Body of pancreas (tissue), 4 donors: ENCODE data around the gene L3MBTL1. TPM values are rescaled to one million over a fixed set of nuclear protein-coding genes. Genes with fewer than 3 reads are reported as not detected.

Experiments used
- ATAC-seq: fragments of 150-250 bp; one replicate; pipeline ENCODE4 v1.9.1; 2016
- DNase-seq, 4 donors: peaks; one replicate each; pipeline ENCODE4 v3.0.0-alpha.2; 2019
- H3K27ac ChIP-seq, 4 donors: fragments of 200-600 bp; sonication (generic); 1 replicate in 3 of 4; 2 replicates in 1 of 4; pipeline versions ENCODE4 v1.5.1 to v1.6.1; 2016 to 2019; ENCODE audit warnings: mild to moderate bottlenecking in 1 of 4, mixed read lengths in 1 of 4, moderate library complexity in 1 of 4
- H3K27me3 ChIP-seq, 2 donors: fragments of 200-600 bp; sonication (generic); one replicate each; pipeline ENCODE4 v1.6.0; 2016; ENCODE audit warnings: mild to moderate bottlenecking in 1 of 2
- H3K36me3 ChIP-seq, 2 donors: fragments of 200-600 bp; sonication (generic); replicated peaks in 1 of 2; 2 replicates each; pipeline ENCODE4 v1.5.1; 2016; ENCODE audit warnings: low read depth in 2 of 2; ENCODE audit not compliant: insufficient read depth in 1 of 2
- H3K4me1 ChIP-seq: fragments of 200-600 bp; sonication (generic); one replicate; pipeline ENCODE4 v1.6.0; 2016
- H3K4me3 ChIP-seq, 2 donors: fragments of 200-600 bp; sonication (generic); 1 replicate in 1 of 2; 2 replicates in 1 of 2; pipeline ENCODE4 v1.5.1; 2016 to 2019
- H3K9me3 ChIP-seq, 3 donors: fragments of 200-600 bp; sonication (generic); 1 replicate in 2 of 3; 2 replicates in 1 of 3; pipeline ENCODE4 v1.5.1; 2016
- POLR2A ChIP-seq, 3 donors: fragments of 450-650 bp; IDR thresholded peaks; one replicate each; pipeline ENCODE4 v1.6.1; 2016; ENCODE audit warnings: antibody characterized with exemption in 3 of 3, mild to moderate bottlenecking in 2 of 3
- WGBS, 2 donors: methylation state at CpG; one replicate each; pipeline ENCODE4 v1.1.5; 2017; 5-methylcytosine and 5-hydroxymethylcytosine counted together
- intact Hi-C: fragments of 100-400 bp; cut with DNase I; formaldehyde crosslinking; loops from one replicate; pipeline ENCODE4 v1.15.1; 2023
- total RNA-seq, 2 donors: library from RNA; depleted of rRNA; stranded (reverse); fragments of >200 nt; gene quantifications; one replicate each; pipeline ENCODE4 v1.1.0, GENCODE V29; 2016
- TF ChIP-seq, protein P1 (sequence below), 7 experiments: fragments of 450-650 bp in 4 of 7; fragments of 200-600 bp in 3 of 7; sonication (generic) in 3 of 7; IDR thresholded peaks; one replicate each; pipeline ENCODE4 v1.5.1; 2016 to 2019; ENCODE audit warnings: antibody characterized with exemption in 7 of 7

The L3MBTL1 gene
- total RNA-seq, 2 donors from 2014 or later = 4.9 to 10.1 TPM

DNA sequence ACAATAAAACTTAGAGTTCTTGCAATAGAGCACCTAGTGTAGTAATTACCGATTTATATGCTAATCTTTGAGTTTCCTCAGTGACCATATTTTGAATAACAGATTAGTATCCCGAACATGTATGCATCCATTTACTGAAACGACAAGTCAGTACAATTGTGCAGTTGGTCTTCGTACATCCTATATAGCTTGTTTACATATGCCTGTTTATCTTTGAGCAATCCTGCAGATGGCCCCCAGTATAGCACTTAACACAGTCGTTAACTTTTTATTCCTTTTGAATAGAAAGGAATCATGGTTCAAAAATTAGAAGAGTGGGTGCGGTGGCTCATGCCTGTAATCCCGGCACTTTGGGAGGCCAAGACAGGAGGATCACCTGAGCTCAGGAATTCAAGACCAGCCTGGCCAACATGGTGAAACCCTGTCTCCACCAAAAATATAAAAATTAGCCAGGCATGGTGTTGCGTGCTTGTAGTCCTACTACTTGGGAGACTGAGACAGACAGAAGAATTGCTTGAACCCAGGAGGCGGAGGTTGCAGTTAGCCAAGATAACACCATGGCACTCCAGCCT, 43.2 kb upstream of the L3MBTL1 start:
- TF ChIP-seq, protein P1, sequence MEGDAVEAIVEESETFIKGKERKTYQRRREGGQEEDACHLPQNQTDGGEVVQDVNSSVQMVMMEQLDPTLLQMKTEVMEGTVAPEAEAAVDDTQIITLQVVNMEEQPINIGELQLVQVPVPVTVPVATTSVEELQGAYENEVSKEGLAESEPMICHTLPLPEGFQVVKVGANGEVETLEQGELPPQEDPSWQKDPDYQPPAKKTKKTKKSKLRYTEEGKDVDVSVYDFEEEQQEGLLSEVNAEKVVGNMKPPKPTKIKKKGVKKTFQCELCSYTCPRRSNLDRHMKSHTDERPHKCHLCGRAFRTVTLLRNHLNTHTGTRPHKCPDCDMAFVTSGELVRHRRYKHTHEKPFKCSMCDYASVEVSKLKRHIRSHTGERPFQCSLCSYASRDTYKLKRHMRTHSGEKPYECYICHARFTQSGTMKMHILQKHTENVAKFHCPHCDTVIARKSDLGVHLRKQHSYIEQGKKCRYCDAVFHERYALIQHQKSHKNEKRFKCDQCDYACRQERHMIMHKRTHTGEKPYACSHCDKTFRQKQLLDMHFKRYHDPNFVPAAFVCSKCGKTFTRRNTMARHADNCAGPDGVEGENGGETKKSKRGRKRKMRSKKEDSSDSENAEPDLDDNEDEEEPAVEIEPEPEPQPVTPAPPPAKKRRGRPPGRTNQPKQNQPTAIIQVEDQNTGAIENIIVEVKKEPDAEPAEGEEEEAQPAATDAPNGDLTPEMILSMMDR (IDR thresholded peaks at IDR 0.05) = no peak
- TF ChIP-seq POLR2A (IDR thresholded peaks at IDR 0.05) = no peak
- no peaks in the 10 kb centered on the region for H3K9me3 ChIP-seq
- 90% methylated on average over 9 of the region's 9 CpGs for WGBS, 2 donors
- H3K4me3 ChIP-seq = no peak overlapping the region
- no peaks in the 10 kb centered on the region for H3K27me3 ChIP-seq
- intact Hi-C loops = no loop called here
- no peak overlapping the region for H3K27ac ChIP-seq
- H3K36me3 ChIP-seq = peaks cover 11 to 32% of the 10 kb centered on the region in 2 donors
- peaks cover 50% of the 10 kb centered on the region for H3K4me1 ChIP-seq
- DNase-seq = no peak
- ATAC-seq = no peak

DNA sequence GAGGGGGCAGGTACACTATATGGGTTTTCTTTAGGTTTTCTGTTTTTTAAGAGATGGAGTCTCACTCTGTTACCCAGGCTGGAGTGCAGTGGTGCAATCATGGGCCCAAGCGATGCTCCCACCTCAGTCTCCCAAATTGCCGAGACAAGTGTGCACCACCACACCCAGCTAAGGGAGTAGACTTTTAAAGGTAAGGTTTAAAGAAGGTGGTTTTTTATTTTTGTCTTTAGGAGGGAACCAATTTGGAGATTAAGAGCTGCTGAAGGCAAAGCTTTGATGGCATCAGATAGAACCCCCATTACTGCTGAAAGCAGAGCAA, 41.9 kb upstream of the L3MBTL1 start:
- no peak overlapping the region for H3K27ac ChIP-seq
- H3K4me1 ChIP-seq = peaks cover 38% of the 10 kb centered on the region
- ATAC-seq (no peak), DNase-seq (no peak)
- H3K9me3 ChIP-seq = no peaks in the 10 kb centered on the region
- no peaks in the 10 kb centered on the region for H3K27me3 ChIP-seq
- TF ChIP-seq POLR2A (IDR thresholded peaks at IDR 0.05) = no peak
- TF ChIP-seq, protein P1 (IDR thresholded peaks at IDR 0.05) = no peak
- H3K4me3 ChIP-seq = no peak overlapping the region
- intact Hi-C loops = no loop called here
- 100% methylated on average over 2 of the region's 2 CpGs for WGBS, 2 donors
- H3K36me3 ChIP-seq = peaks cover 5 to 23% of the 10 kb centered on the region in 2 donors

DNA sequence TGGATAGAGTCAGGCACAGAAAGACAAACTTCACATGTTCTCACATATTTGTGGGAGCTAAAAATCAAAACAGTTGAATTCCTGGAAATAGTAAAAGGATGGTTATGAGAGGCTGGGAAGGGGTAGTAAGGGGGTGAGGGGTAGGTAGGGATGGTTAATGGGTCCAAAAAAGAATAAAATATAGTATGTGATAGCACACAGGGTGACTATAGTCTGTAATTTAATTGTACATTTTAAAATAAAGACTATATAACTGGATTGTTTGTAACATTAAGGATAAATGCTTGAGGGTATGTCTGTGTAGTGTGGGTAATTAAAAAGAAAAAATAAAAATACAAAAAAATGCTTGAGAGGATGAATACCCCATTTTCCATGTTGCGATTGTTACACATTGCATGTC, 39.9 kb upstream of the L3MBTL1 start:
- no peak overlapping the region for H3K4me3 ChIP-seq
- intact Hi-C loops = no loop called here
- no peak overlapping the region for H3K27ac ChIP-seq
- 94 to 100% methylated on average over 1 of the region's 1 CpG for WGBS, 2 donors
- no peaks in the 10 kb centered on the region for H3K9me3 ChIP-seq
- ATAC-seq (no peak), DNase-seq (no peak)
- TF ChIP-seq, protein P1 (IDR thresholded peaks at IDR 0.05) = no peak
- no peak for TF ChIP-seq POLR2A (IDR thresholded peaks at IDR 0.05)
- peaks cover 0 to 20% of the 10 kb centered on the region in 2 donors for H3K36me3 ChIP-seq
- H3K4me1 ChIP-seq = peaks cover 21% of the 10 kb centered on the region
- no peaks in the 10 kb centered on the region for H3K27me3 ChIP-seq

DNA sequence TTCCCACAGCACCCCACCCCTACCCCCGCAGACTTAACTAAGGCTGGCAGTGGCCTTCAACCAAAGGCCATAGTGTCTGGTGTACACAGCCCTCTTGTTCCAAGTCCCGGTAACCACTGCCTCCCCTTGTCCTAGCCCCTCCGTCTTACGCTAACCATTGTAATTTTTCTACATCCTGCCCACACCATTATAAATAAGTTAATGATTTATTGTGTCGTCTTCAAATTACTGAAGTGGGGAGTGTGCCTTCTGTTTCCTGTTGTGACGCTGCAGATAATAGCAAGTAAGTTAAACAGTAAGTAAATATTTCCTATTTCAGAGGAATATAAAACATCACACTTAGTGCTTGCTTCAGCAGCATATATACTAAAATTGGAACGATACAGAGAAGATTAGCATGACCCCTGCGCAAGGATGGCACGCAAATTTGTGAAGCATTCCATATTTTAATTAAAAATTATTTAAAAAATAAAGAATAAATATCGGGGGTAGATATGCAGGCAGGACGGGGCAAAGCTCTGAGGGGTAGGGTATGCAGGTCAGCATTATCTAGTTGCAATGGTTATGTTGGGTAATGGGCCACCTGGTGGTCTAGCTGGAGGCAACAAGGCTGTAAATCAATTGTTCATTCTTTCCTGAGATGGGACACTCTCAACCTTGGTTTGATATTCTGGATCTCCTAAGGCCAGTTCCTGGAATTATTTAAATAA, 34.7 kb upstream of the L3MBTL1 start:
- H3K27ac ChIP-seq = no peak overlapping the region
- DNase-seq (no peak), ATAC-seq (no peak)
- no peak for TF ChIP-seq POLR2A (IDR thresholded peaks at IDR 0.05)
- TF ChIP-seq, protein P1 (IDR thresholded peaks at IDR 0.05) = no peak
- H3K27me3 ChIP-seq = no peaks in the 10 kb centered on the region
- WGBS, 2 donors = 63 to 85% methylated on average over 11 of the region's 11 CpGs
- H3K36me3 ChIP-seq = no peaks in the 10 kb centered on the region
- no peaks in the 10 kb centered on the region for H3K4me1 ChIP-seq
- no peak overlapping the region for H3K4me3 ChIP-seq
- intact Hi-C loops = no loop called here
- no peaks in the 10 kb centered on the region for H3K9me3 ChIP-seq

DNA sequence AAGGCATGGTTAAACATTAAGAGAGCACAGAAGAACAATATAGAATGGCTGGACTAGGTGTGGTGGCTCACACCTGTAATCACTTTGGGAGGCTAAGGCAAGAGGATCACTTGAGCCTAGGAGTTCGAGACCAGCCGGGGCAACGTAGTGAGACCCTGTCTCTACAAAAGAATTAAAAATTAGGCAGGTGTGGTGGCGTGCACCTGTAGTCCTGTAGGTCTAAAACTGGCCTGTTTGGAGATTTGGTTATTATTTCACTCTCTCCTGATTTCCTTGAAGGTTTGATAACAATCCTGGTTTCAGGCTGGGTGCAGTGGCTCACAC, 34.2 kb upstream of the L3MBTL1 start:
- no peak for ATAC-seq
- no peak for DNase-seq
- H3K27me3 ChIP-seq = no peaks in the 10 kb centered on the region
- no peaks in the 10 kb centered on the region for H3K4me1 ChIP-seq
- H3K9me3 ChIP-seq = no peaks in the 10 kb centered on the region
- no peak overlapping the region for H3K4me3 ChIP-seq
- H3K36me3 ChIP-seq = no peaks in the 10 kb centered on the region
- no peak overlapping the region for H3K27ac ChIP-seq
- no peak for TF ChIP-seq POLR2A (IDR thresholded peaks at IDR 0.05)
- TF ChIP-seq, protein P1 (IDR thresholded peaks at IDR 0.05) = no peak
- WGBS, 2 donors = 97 to 99% methylated on average over 4 of the region's 4 CpGs
- intact Hi-C loops = no loop called here
